Astrocyte (in vitro differentiated cells and primary cell): Measurements from ENCODE around the gene MCRS1.

Source experiments
- EZH2 ChIP-seq: IDR thresholded peaks from 2 replicates; pipeline ENCODE4 v1.6.1; 2012; ENCODE audit warnings: mild to moderate bottlenecking, low read length, inconsistent platforms; ENCODE audit not compliant: insufficient read depth
- TF ChIP-seq, protein P1 (sequence below): IDR thresholded peaks from 2 replicates; pipeline ENCODE4 v1.5.1; 2011; ENCODE audit warnings: low read depth, mild to moderate bottlenecking, inconsistent platforms, low read length, moderate library complexity; ENCODE audit not compliant: insufficient read depth

DNA sequence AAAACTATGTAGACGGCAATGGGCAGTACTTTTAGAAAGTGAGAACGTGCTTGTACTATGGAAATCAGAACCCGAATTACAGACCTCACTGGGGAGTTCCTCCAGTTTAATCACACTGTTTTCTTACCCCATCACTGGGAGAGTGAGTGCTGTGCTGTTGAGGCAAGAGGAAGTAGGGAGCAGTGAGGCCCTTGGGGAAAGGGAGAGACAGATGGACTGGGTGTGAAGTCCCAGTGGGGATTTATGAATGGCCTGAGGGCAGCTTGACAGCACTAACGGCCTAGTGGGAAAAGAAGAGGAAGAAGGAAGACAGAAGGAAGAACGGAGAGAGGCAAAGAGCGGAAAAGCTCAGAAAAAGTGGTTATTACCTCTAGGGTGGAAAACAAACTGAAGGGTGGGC lies 5.7 kb downstream of the MCRS1 start:
- no peak for TF ChIP-seq EZH2
- TF ChIP-seq, protein P1, sequence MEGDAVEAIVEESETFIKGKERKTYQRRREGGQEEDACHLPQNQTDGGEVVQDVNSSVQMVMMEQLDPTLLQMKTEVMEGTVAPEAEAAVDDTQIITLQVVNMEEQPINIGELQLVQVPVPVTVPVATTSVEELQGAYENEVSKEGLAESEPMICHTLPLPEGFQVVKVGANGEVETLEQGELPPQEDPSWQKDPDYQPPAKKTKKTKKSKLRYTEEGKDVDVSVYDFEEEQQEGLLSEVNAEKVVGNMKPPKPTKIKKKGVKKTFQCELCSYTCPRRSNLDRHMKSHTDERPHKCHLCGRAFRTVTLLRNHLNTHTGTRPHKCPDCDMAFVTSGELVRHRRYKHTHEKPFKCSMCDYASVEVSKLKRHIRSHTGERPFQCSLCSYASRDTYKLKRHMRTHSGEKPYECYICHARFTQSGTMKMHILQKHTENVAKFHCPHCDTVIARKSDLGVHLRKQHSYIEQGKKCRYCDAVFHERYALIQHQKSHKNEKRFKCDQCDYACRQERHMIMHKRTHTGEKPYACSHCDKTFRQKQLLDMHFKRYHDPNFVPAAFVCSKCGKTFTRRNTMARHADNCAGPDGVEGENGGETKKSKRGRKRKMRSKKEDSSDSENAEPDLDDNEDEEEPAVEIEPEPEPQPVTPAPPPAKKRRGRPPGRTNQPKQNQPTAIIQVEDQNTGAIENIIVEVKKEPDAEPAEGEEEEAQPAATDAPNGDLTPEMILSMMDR, result no peak
